NCI-H2171 treated with DMSO at 0.1 percent for 48 hours (cell line): ENCODE results near the gene GLP1R.
"Not testable (repeated sequence)": the region's sequence is repeated elsewhere in the genome, so short reads cannot be mapped to it uniquely, and the experiment has no call there.

Source experiments
- DNase-seq: peaks from one replicate; lab custom pipeline; 2025; lab: John Stamatoyannopoulos, UW

GLP1R gene

DNA sequence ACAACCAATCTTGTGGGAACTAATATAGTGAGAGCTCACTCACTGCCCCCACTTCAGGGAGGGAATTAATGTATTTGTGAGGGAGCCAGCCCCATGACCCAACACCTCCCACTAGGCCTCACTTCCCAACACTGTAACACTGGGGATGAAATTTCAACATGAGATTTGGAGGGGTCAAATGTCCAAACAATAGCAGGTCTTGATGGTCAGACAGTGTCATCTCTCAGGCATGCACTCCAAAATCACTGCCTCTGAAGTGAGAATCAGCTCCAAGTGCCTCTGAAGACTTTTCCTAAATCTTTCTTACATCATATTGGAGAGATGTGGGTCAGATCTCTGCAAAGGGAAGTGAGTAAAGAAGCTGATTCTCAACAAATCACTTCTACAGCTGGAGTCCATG lies 80.3 kb downstream of the GLP1R start:
- DNase-seq: no peak

DNA sequence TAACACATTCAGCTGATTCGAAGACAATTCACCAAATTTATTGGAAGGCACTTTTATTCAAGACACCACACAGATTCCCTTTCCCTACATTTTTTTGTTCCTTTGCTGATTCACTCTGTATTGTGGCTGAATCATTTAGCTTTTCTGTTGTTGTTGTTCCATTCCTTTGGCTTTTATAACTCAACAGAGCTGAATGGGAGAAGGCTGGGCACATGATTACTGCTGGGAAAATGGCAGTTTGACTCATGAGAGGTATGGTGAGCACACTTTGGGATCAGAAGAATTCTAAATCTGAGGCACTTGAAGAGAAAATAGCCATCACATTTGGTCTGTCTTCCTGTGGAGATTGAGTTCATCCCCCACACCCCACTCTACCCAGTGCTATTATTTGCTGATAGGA lies 82.1 kb downstream of the GLP1R start:
- DNase-seq: no peak

DNA sequence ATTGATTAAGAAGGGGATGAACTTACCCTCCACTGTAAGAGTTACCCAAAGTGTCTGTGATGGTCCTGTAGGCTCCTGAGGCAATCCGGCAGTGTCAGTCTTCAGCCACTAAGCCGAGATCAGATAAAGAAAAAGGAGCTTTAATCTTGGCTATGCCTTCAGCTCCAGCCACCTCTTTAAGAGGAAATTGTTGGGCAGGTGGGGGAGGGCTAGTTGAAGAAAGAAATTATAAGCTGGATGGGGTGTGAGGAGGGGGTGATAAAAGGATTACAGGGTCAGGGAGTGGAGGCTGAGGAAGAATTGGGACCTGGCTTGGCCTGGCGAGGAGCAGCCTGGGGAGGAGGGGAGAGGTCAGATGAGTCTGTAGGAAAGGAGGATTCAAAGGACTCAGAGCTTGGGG lies 86.2 kb downstream of the GLP1R start:
- DNase-seq: not testable (repeated sequence)

DNA sequence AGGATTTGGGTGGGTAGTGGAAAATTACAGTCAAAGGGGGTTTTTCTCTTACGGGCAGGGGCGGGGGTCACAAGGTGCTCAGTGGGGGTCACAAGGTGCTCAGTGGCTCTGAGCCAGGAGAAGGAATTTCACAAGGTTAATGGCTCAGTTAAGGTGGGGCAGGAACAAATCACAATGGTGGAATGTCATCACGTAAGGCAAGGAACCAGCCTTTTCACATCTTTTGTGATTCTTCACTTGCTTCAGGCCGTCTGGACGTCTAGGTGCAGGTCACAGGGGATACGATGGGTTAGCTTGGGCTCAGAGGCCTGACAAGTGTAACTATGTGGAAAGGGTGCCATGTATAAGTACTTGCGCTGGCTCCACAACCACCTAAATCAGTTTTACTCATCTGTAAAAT lies 87.6 kb downstream of the GLP1R start:
- not testable (repeated sequence) for DNase-seq

DNA sequence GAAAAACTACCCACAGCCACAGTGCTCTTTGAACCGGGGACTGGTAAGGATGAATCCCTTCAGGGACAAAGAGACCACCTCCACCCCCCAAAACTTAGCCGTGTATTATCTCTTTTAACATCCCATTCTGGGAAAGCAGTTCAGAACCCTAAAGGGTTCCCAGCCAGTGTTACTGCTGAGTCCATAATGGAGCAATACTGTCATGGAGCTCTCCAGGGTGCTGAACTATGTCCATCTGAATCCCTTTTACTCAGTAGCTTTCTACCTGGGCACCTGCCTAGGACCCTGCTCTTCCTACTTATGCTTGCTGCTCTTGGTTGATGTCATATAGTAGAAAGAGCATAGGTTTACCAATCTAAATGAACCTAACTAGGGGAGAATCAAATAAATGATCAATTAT lies 88.7 kb downstream of the GLP1R start:
- no peak for DNase-seq
